GM20000 (cell line): ENCODE measurements around the gene CHRND.
A peak's percentile ranks its signal among the peaks of the same experiment; 100 is the strongest.

Experiments
- DNase-seq: peaks from one replicate; pipeline ENCODE4 v3.0.0; 2012; ENCODE audit warnings: low spot score
- TF ChIP-seq, protein P1 (sequence below): IDR thresholded peaks from 2 replicates; pipeline ENCODE4 v1.5.1; 2012; ENCODE audit warnings: mild to moderate bottlenecking, control low read depth; ENCODE audit errors: extremely low read depth, missing control alignments

The CHRND gene

DNA sequence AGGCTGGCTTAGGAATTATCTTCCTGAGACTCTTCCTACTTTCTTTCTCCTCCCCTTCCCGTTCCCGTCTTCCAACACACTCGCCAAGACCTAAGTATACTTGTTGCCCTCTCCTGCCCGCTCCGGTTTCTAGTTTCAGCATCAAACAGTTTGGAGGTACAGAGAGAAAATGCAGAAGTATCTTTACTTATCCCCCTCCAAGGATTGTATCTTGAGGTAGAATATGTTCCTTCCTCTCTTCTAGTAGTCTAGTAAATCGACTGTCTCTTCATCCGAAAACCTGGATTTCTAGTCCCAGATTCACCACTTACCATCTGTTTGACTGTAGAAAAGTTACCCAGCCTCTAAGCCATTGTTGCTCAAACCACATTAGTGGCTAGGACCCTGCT lies 25.3 kb downstream of the CHRND start:
- TF ChIP-seq, protein P1, sequence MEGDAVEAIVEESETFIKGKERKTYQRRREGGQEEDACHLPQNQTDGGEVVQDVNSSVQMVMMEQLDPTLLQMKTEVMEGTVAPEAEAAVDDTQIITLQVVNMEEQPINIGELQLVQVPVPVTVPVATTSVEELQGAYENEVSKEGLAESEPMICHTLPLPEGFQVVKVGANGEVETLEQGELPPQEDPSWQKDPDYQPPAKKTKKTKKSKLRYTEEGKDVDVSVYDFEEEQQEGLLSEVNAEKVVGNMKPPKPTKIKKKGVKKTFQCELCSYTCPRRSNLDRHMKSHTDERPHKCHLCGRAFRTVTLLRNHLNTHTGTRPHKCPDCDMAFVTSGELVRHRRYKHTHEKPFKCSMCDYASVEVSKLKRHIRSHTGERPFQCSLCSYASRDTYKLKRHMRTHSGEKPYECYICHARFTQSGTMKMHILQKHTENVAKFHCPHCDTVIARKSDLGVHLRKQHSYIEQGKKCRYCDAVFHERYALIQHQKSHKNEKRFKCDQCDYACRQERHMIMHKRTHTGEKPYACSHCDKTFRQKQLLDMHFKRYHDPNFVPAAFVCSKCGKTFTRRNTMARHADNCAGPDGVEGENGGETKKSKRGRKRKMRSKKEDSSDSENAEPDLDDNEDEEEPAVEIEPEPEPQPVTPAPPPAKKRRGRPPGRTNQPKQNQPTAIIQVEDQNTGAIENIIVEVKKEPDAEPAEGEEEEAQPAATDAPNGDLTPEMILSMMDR: no peak
- DNase-seq: peak; percentile 23

DNA sequence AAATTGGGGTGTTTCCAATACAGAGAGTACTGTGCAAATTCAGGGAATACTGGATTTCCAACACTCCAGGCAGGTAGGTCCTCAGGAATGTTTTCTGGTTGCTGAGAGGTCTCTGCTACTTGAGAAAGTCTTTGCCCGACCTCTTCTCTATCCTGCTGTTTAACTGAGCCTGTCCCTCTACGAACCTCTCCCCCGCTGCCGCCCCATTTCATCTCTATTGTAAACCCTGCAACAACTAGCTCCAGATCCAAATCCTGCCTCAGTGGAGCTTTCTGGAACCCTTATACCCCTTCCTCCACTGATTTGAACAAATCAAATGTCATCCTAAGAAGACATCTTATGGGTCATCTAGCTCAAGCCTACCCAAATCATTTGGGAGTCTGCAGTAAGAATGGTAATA lies 25.8 kb downstream of the CHRND start:
- DNase-seq: no peak
- TF ChIP-seq, protein P1: no peak

DNA sequence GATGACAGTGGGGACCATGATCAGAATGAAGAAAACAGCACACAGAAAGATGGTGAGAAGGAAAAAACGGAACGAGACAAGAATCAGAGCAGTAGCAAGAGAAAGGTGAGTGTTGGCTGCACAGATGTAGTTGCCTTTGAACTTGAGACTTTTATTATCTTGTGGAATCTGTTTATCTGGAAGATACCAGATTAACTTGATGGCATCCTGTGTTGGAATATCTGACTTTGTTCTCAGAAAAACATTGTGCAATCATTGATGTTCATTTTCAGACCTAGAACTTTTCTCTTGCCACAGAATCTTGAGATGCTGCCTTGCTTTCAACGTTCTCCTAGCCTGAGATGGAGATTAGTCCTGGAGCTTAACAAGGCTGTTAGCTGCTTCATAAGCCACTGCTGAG lies 30.5 kb downstream of the CHRND start:
- no peak for DNase-seq

DNA sequence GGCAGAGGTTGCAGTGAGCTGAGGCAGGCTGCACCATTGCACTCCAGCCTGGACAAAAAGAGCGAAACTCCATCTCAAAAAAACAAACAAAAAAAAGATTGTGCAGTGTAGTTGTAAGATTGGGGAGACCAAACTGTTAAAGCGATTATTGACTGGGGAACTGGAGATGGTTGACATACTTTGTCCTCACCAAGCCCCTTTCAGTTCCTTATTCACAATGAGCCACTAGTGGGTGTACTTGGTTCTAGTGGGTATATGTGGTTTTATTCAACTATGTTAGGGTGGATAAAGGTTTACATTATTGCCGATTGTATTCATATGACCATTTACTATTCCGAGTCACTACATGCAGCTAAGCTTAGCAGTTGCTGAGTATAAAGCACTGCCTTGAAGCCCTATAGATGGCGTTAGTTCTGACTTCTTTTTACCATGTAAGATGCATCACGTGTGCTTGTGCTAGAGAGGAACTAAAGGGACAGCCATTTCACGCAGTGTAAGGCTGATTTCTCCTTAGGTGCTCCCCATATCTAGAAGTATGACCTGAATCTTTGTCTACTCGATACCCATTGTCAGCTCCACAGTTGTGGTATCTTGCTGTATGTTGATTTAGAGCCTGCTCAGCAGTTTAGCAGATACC lies 36.7 kb downstream of the CHRND start:
- DNase-seq: no peak
- TF ChIP-seq, protein P1: no peak

More for the DNA sequence above, 30.5 kb downstream of the CHRND start:
- TF ChIP-seq, protein P1: no peak

DNA sequence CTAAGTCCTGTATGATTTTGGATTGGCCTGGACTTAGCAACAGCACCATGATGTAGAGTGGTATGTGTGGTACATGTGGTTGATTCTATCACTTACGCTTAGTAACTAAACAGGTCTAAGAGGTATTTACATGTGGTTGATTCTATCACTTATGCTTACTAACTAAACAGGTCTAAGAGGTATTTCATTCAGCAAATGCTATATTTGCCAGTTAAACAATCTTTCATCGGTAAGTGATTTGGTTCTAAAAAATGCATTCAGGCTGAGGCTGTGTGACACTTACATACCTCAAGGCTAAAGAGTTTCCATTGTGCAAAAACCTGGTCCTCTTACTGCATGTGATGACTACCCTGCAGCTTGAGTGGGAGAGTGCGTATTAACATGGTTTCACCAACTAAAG lies 37.6 kb downstream of the CHRND start:
- no peak for DNase-seq
- TF ChIP-seq, protein P1: no peak

DNA sequence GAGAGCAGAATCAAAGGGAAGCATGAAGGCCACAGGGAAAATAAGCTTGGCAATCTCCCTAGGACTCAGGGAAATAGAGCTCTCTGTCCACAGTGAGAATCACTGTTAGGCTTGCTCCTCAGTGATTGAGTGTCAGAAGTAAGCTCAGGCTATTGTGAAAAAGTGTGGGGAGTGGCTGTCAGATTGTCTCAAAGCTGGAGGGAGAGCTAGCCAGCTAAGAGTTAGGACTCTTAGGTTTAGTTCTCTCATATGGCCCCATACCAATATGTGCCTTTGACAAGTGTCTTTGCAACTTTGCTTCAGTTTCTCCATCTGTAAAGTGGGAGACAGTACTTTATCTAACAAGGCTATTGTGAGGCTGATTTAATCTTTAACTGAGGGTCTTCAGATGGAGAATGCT lies 41.8 kb downstream of the CHRND start:
- DNase-seq: no peak
- TF ChIP-seq, protein P1: no peak

DNA sequence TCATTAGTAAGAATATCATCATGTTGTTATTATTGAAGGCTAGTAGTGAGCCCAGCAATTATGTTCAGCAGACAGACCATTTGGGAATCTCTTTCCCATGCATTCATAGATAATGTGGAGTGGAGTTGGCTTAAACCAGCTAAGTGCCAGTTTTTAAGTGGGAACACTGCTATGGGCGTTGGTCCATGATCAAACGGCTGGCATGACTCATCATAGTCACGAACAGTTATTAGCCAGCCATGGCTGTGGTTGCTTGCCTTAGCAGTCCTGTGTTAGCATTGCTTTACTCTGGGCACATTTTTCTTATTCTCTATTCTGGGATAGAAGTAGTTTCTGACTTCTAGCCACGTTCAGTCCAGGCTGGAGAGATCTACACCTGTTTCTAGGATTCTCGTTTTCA lies 42.2 kb downstream of the CHRND start:
- TF ChIP-seq, protein P1: no peak
- no peak for DNase-seq
